GM18867 (cell line): ENCODE results near the gene SGPP1.
"Not testable (repeated sequence)": the region's sequence is repeated elsewhere in the genome, so short reads cannot be mapped to it uniquely, and the experiment has no call there.

Source experiments
- ATAC-seq: cut with Tn5 transposase; IDR thresholded peaks from one replicate; pipeline ENCODE4 v1.9.1; 2021; ENCODE audit warnings: mild to moderate bottlenecking, moderate library complexity; ENCODE audit not compliant: unreplicated experiment

SGPP1 gene

GRCh38 chr14:63727231-63727735 lies 582 bp downstream of the SGPP1 start:
- peak; percentile 39 for ATAC-seq

GRCh38 chr14:63726499-63726898 lies 1.4 kb downstream of the SGPP1 start:
- ATAC-seq, result no peak

GRCh38 chr14:63725786-63726460 lies 1.9 kb downstream of the SGPP1 start:
- ATAC-seq, result no peak

GRCh38 chr14:63717702-63718101 lies 10.2 kb downstream of the SGPP1 start:
- ATAC-seq, result no peak

GRCh38 chr14:63715360-63715759 lies 12.5 kb downstream of the SGPP1 start:
- no peak for ATAC-seq

- ATAC-seq, result no peak
Observed at GRCh38 chr14:63713764-63714163, 14.1 kb downstream of the SGPP1 start.

- no peak for ATAC-seq
Observed at GRCh38 chr14:63713058-63713457, 14.8 kb downstream of the SGPP1 start.

GRCh38 chr14:63712123-63712522 lies 15.7 kb downstream of the SGPP1 start:
- ATAC-seq, result no peak

GRCh38 chr14:63710497-63710896 lies 17.4 kb downstream of the SGPP1 start:
- no peak for ATAC-seq

- ATAC-seq, result no peak
Observed at GRCh38 chr14:63709589-63709988, 18.3 kb downstream of the SGPP1 start.

GRCh38 chr14:63707216-63707615 lies 20.6 kb downstream of the SGPP1 start:
- no peak for ATAC-seq

GRCh38 chr14:63705561-63706070 lies 22.2 kb downstream of the SGPP1 start:
- ATAC-seq, result no peak

- not testable (repeated sequence) for ATAC-seq
Observed at GRCh38 chr14:63702530-63702929, 25.3 kb downstream of the SGPP1 start.

- ATAC-seq, result no peak
Observed at GRCh38 chr14:63701606-63702299, 26.1 kb downstream of the SGPP1 start.

- ATAC-seq, result no peak
Observed at GRCh38 chr14:63692310-63693020, 35.4 kb downstream of the SGPP1 start.

- no peak for ATAC-seq
Observed at GRCh38 chr14:63689132-63689531, 38.7 kb downstream of the SGPP1 start.

- ATAC-seq, result no peak
Observed at GRCh38 chr14:63686926-63687325, 40.9 kb downstream of the SGPP1 start.

- ATAC-seq, result no peak
Observed at GRCh38 chr14:63685401-63685800, 42.5 kb downstream of the SGPP1 start.

- ATAC-seq, result no peak
Observed at GRCh38 chr14:63682727-63683593, 44.9 kb downstream of the SGPP1 start.

GRCh38 chr14:63678536-63678935 lies 49.3 kb downstream of the SGPP1 start:
- no peak for ATAC-seq
